PC-9 (cell line): Measurements from ENCODE around the gene TMEM263. TPM values are rescaled to one million over a fixed set of nuclear protein-coding genes. Genes with fewer than 3 reads are reported as not detected.

Experiments used
- BruUV-seq: library from RNA; stranded (reverse); fragments of 400-500 nt; replicated peaks from 2 replicates; lab custom pipeline; 2021; lab: Mats Ljungman, UMichigan
- CTCF ChIA-PET: fragments of 300-600 bp; sonication (Branson Sonifier 250); formaldehyde crosslinking; loops from one replicate; lab custom pipeline; 2022; ENCODE audit warnings: antibody characterized with exemption; lab: Charles Lee
- POLR2A ChIA-PET: fragments of 300-600 bp; sonication (Branson Sonifier 250); formaldehyde crosslinking; loops from one replicate; lab custom pipeline; 2022; ENCODE audit warnings: antibody characterized with exemption; ENCODE audit not compliant: unreplicated experiment; lab: Charles Lee
- DNase-seq, 2 experiments: peaks; one replicate each; pipeline versions ENCODE4 v3.0.0 to v3.0.0-alpha.2; 2015 to 2022; ENCODE audit warnings: mixed read lengths in 1 of 2
- H2AFZ ChIP-seq: fragments of 200-600 bp; sonication (generic); 2 replicates; pipeline ENCODE4 v1.8.1; 2017; ENCODE audit warnings: antibody characterized with exemption
- H3F3A ChIP-seq: fragments of 200-600 bp; sonication (generic); 2 replicates; pipeline ENCODE4 v1.8.1; 2017; ENCODE audit warnings: antibody characterized with exemption, mild to moderate bottlenecking, low read depth; ENCODE audit not compliant: insufficient read depth
- H3K27ac ChIP-seq: fragments of 200-600 bp; sonication (generic); 2 replicates; pipeline ENCODE4 v1.6.1; 2016; ENCODE audit warnings: mixed run types
- H3K27me3 ChIP-seq: fragments of 200-600 bp; sonication (generic); 2 replicates; pipeline ENCODE4 v1.6.1; 2016; ENCODE audit warnings: low read depth, mixed run types; ENCODE audit not compliant: insufficient read depth
- H3K36me3 ChIP-seq: fragments of 200-600 bp; sonication (generic); 2 replicates; pipeline ENCODE4 v1.6.1; 2016; ENCODE audit warnings: low read depth, mixed run types
- H3K4me1 ChIP-seq: fragments of 200-600 bp; sonication (generic); replicated peaks from 2 replicates; pipeline ENCODE4 v1.6.1; 2016; ENCODE audit warnings: mixed run types; ENCODE audit not compliant: insufficient read depth
- H3K4me2 ChIP-seq: fragments of 200-600 bp; sonication (generic); 2 replicates; pipeline ENCODE4 v1.6.1; 2017; ENCODE audit warnings: mixed run types
- H3K4me3 ChIP-seq: fragments of 200-600 bp; sonication (generic); 2 replicates; pipeline ENCODE4 v1.6.1; 2016; ENCODE audit warnings: mixed run types
- H3K79me2 ChIP-seq: fragments of 200-600 bp; sonication (generic); 2 replicates; pipeline ENCODE4 v1.6.1; 2017; ENCODE audit warnings: low read depth, mixed run types
- H3K9me2 ChIP-seq: fragments of 200-600 bp; sonication (generic); 2 replicates; pipeline ENCODE4 v1.8.1; 2017; ENCODE audit warnings: mild to moderate bottlenecking; ENCODE audit not compliant: insufficient read depth
- H3K9me3 ChIP-seq: fragments of 200-600 bp; sonication (generic); 2 replicates; pipeline ENCODE4 v1.8.1; 2016; ENCODE audit warnings: low read depth; ENCODE audit not compliant: insufficient read depth
- H4K20me1 ChIP-seq: fragments of 200-600 bp; sonication (generic); 2 replicates; pipeline ENCODE4 v1.8.1; 2017; ENCODE audit not compliant: insufficient read depth
- CTCF ChIP-seq: fragments of 200-600 bp; sonication (generic); conservative IDR thresholded peaks from 2 replicates; pipeline ENCODE4 v1.6.1; 2017; ENCODE audit warnings: mixed run types, antibody characterized with exemption, mild to moderate bottlenecking, moderate library complexity
- EZH2 ChIP-seq: fragments of 200-600 bp; sonication (generic); IDR thresholded peaks from 2 replicates; pipeline ENCODE4 v1.8.0; 2017; ENCODE audit warnings: antibody characterized with exemption, low read depth
- intact Hi-C: fragments of 100-400 bp; cut with micrococcal nuclease; formaldehyde crosslinking; loops from one replicate; pipeline ENCODE4 v1.10.0; 2022; ENCODE audit not compliant: unreplicated experiment
- total RNA-seq: library from RNA; stranded (reverse); gene quantifications from 2 replicates; pipeline ENCODE4 v1.2.3, GENCODE V29; 2021

TMEM263 gene
- total RNA-seq, 1 experiment from 2014 or later = 33.2 TPM

GRCh38 chr12:106962286-106962685 is 6.6 kb downstream of the TMEM263 start:
- H3K4me1 ChIP-seq = peaks cover 17% of the 10 kb centered on the region; the same call in 1 of the 2 replicates
- H3K36me3 ChIP-seq = peaks cover 8% of the 10 kb centered on the region; the same call in 1 of the 2 replicates
- no peaks in the 10 kb centered on the region for H3K9me2 ChIP-seq
- no peak overlapping the region for H3K4me2 ChIP-seq
- H3K9me3 ChIP-seq = no peaks in the 10 kb centered on the region
- H3K27me3 ChIP-seq = no peaks in the 10 kb centered on the region
- TF ChIP-seq CTCF (no peak), EZH2 (no peak)
- no peak for DNase-seq
- ChIA-PET POLR2A (no interaction called here), CTCF (no interaction called here)
- intact Hi-C loops = no loop called here
- H2AFZ ChIP-seq = no peak overlapping the region
- H3K79me2 ChIP-seq = peaks cover 45% of the 10 kb centered on the region
- no peak overlapping the region for H3K4me3 ChIP-seq
- H4K20me1 ChIP-seq = peaks cover 28% of the 10 kb centered on the region
- no peaks in the 10 kb centered on the region for H3F3A ChIP-seq
- BruUV-seq = no TSS peak
- H3K27ac ChIP-seq = no peak overlapping the region

GRCh38 chr12:106964526-106964925 is 8.8 kb downstream of the TMEM263 start:
- H4K20me1 ChIP-seq = peaks cover 21% of the 10 kb centered on the region

GRCh38 chr12:106971065-106971464 is 15.4 kb downstream of the TMEM263 start:
- intact Hi-C loops = no loop called here

More at GRCh38 chr12:106964526-106964925, 8.8 kb downstream of the TMEM263 start:
- TF ChIP-seq EZH2 (no peak), CTCF (no peak)
- POLR2A ChIA-PET = no interaction called here
- intact Hi-C loops = no loop called here
- Histone ChIP-seq H3K4me2 (no peak overlapping the region), H3K79me2 (peaks cover 22% of the 10 kb centered on the region; the same call in 1 of the 2 replicates), H3K27ac (no peak overlapping the region), H3K9me2 (no peaks in the 10 kb centered on the region), H2AFZ (no peak overlapping the region), H3K4me3 (no peak overlapping the region), H3K27me3 (no peaks in the 10 kb centered on the region), H3K36me3 (peaks cover 12% of the 10 kb centered on the region; the same call in 1 of the 2 replicates), H3K4me1 (no peaks in the 10 kb centered on the region), H3K9me3 (no peaks in the 10 kb centered on the region), H3F3A (no peaks in the 10 kb centered on the region)
- DNase-seq = no peak
- BruUV-seq = no TSS peak
- CTCF ChIA-PET = no interaction called here

More at GRCh38 chr12:106971065-106971464, 15.4 kb downstream of the TMEM263 start:
- Histone ChIP-seq H3K9me3 (no peaks in the 10 kb centered on the region), H3K27me3 (no peaks in the 10 kb centered on the region), H3K36me3 (peaks cover 15% of the 10 kb centered on the region), H3K4me2 (no peak overlapping the region), H3K4me1 (peaks cover 6% of the 10 kb centered on the region), H2AFZ (no peak overlapping the region), H3K79me2 (no peaks in the 10 kb centered on the region), H3K4me3 (no peak overlapping the region), H3K9me2 (no peaks in the 10 kb centered on the region), H4K20me1 (0 out of 2 replicates have a peak, but pooled peaks cover 1% of the 10 kb centered on the region), H3K27ac (no peak overlapping the region), H3F3A (peaks cover 6% of the 10 kb centered on the region)
- TF ChIP-seq CTCF = no peak
- no peak for TF ChIP-seq EZH2
- DNase-seq = no peak
- ChIA-PET POLR2A (interaction anchor here (0.6 kb wide), 1 partner anchor 15 kb away, joined by 5 read pairs; no protein-coding TSS in a partner anchor), CTCF (no interaction called here)
- no TSS peak for BruUV-seq
